HG03457 (cell line): ENCODE results near the gene MSI2.

Experiments
- ATAC-seq: cut with Tn5 transposase; IDR thresholded peaks from one replicate; pipeline ENCODE4 v1.9.1; 2021; ENCODE audit warnings: moderate number of reproducible peaks; ENCODE audit not compliant: unreplicated experiment

The MSI2 gene

DNA sequence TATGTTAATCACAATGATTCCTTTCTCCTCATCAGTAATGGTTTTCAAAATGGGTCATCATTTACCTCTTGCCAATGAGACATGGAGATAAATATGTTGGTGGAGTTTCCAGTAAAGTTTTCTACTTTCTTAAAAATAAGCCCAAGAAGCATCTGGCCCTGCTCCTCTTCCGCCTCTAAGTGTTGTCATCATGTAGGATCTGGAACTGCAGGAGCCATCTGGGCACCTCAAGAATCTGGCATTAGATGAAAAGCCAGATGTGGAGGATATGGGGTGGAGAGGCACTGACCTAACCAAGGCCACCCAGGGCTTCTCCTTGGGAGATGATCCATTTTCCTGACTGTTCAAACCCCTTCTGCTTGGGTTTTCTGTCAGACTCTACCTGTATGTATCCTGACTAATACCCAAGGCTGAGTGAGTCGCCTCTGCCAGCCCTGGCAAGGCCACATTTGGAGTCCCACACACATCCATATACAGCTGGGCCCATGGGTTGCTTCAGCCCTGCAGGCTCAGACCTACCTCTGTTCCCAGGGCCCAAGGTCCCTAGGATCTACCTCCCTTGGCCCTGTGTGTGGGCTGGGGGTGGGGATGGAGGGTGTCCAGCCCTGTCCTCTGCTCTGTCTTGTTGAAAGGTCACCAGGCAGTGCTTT lies 464.2 kb downstream of the MSI2 start:
- ATAC-seq: no peak

DNA sequence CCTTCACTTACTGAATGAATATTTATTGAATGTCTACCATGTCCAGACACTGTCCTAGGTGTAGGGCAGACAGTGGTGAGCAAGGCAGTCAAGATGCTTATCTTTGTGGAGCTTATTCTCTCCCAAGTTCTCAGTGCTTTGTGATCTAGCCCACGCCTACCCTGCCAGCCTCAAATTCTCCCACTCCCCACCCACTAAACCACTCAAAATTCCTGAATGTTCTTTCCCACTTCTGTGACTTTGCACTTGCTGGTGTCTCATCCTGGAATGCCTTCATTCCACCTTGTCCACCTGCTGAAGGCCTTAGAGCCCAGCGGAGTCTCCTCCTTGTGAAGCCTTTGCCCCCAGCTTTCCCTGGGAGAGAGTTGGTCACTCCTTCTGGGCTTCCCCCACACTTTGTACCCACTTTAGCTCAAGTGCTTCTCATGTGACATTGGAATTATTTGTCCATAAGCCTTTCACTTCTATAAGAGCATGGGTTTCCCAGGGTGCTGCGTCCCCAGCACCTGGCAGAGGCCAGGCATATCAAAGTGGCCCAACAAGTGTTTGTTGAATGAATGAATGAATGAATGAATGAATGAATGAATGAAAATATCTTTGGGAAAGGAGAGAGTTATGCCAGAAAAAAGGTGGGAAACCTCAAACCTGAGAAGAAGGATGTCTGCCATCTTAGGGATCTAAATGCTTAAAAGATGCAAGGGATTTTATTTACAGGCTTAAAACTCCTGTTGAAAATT lies 465.8 kb downstream of the MSI2 start:
- no peak for ATAC-seq

- ATAC-seq: no peak
Measured at GRCh38 chr17:57722704-57723043, 466.4 kb downstream of the MSI2 start.

- no peak for ATAC-seq
Measured at GRCh38 chr17:57723427-57724025, 467.2 kb downstream of the MSI2 start.

- ATAC-seq: no peak
Measured at GRCh38 chr17:57724026-57724728, 467.9 kb downstream of the MSI2 start.

DNA sequence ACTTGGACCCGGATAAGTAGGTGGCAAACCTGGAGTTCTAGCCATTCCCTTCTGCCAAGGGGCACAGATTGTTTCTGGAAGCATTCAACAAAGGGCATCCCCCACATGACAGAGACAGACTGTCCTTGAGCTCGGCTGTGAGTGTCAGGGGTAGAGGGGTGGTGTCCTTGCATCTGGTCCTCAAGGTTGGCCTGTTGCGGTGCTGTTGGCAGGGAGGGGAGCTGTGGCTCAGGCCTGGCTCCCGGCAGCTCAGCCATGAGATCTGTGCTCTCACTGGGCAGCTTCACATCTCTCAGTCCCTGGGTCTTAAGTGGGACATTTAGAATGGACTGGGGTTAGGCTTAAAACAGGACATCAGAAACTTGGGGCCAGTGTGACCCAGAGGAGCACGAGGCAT lies 468.4 kb downstream of the MSI2 start:
- no peak for ATAC-seq

DNA sequence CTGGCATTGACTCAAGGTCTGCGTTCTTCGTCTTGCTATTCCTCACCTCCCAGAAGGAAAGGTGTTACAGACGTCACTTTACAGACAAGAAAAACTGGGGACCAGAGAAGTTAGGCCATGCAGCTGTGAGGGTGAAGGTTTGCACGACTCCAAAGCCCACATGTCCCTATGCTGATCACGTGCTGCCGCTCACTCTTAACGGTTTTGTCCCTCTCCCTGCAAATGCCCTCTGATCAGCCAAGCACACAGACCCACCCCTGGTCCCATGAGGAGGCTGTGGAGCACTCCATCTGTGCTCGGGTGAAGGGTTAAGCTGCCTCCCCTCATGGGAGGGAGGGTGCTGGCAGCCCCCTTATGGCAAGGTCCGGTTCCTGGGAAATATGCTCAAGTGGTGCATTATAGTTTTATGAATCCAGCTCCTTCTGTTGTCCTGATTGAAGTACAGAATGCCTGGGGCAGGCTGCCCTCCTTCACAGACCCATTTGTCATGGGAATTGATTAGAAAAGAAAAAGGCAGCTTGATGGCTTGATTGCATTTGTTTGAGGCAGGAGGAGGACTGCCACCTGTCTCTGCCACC lies 470.0 kb downstream of the MSI2 start:
- no peak for ATAC-seq

GRCh38 chr17:57726838-57727237 lies 470.5 kb downstream of the MSI2 start:
- no peak for ATAC-seq

- ATAC-seq: no peak
Measured at GRCh38 chr17:57727630-57728175, 471.4 kb downstream of the MSI2 start.

GRCh38 chr17:57730026-57730701 lies 473.8 kb downstream of the MSI2 start:
- ATAC-seq: no peak

DNA sequence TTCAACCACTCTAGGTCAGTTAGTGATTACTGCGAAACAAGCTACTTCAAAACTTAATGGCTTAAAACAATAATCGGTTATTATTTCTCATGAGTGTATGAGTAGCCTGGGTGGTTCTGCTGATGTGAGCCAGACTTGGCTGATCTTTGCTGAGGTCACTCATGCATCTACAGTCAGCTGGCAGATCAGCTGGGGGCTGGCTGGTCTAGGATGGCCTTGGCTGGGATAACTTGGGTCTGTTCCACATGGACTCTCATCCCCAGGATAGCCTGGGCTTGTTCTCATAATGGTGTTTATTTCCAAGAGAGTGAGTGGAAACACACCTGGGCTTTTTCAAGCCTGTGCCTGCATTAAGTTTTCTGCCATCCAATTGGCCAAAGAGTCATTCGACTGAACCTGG lies 475.7 kb downstream of the MSI2 start:
- no peak for ATAC-seq

GRCh38 chr17:57733085-57733484 lies 476.8 kb downstream of the MSI2 start:
- ATAC-seq: no peak
